Measurements from ENCODE around the gene PKP1.
A peak's percentile ranks its signal among the peaks of the same experiment; 100 is the strongest.

The PKP1 gene

GRCh38 chr1:201376464-201377374 is 93.4 kb downstream of the PKP1 start:
- DNase-seq = no peak

- no peak for DNase-seq
These were observed 94.3 kb downstream of the PKP1 start, which contains the start of gene TNNT2 for GRCh38 chr1:201377611-201378092. Gene TNNT2 (minus strand): TSS chr1:201377680. CDS start chr1:201373254, 4,426 bp downstream.

GRCh38 chr1:201378804-201379203 is 95.5 kb downstream of the PKP1 start:
- DNase-seq = no peak

- DNase-seq = no peak
These were observed 96.5 kb downstream of the PKP1 start for GRCh38 chr1:201379733-201380242.

GRCh38 chr1:201381130-201381529 is 97.8 kb downstream of the PKP1 start:
- DNase-seq = peak; percentile 64

Data from NCI-H510A (cell line).